Thyroid gland (tissue), 4 donors: ENCODE data around the gene CLIP1. TPM values are rescaled to one million over a fixed set of nuclear protein-coding genes. Genes with fewer than 3 reads are reported as not detected.
A peak's percentile ranks its signal among the peaks of the same experiment; 100 is the strongest.

Experiments
- DNase-seq, 2 donors: peaks; one replicate each; pipeline ENCODE4 v3.0.0-alpha.2; 2019
- H3K27ac ChIP-seq, 3 donors: fragments of 200-600 bp; sonication (generic); 1 replicate in 2 of 3; 2 replicates in 1 of 3; pipeline ENCODE4 v1.5.1; 2016 to 2019; ENCODE audit warnings: mild to moderate bottlenecking in 1 of 3, moderate library complexity in 1 of 3
- H3K27me3 ChIP-seq: fragments of 200-600 bp; sonication (generic); one replicate; pipeline ENCODE4 v1.5.1; 2019
- H3K36me3 ChIP-seq, 2 donors: fragments of 200-600 bp; sonication (generic); one replicate each; pipeline ENCODE4 v1.5.1; 2016 to 2019
- H3K4me1 ChIP-seq, 2 donors: fragments of 200-600 bp; sonication (generic); one replicate each; pipeline ENCODE4 v1.5.1; 2017 to 2019
- H3K4me3 ChIP-seq, 3 donors: fragments of 200-600 bp; sonication (generic); replicated peaks in 1 of 3; 1 replicate in 2 of 3; 2 replicates in 1 of 3; pipeline ENCODE4 v1.5.1; 2016; ENCODE audit warnings: mild to moderate bottlenecking in 1 of 3
- H3K9me3 ChIP-seq: fragments of 200-600 bp; sonication (generic); one replicate; pipeline ENCODE4 v1.5.1; 2017
- POLR2A ChIP-seq, 2 donors: fragments of 450-650 bp; IDR thresholded peaks; one replicate each; pipeline ENCODE4 v1.6.1; 2017; ENCODE audit warnings: antibody characterized with exemption in 2 of 2, mild to moderate bottlenecking in 2 of 2, moderate library complexity in 1 of 2
- WGBS, 2 donors: methylation state at CpG; one replicate each; pipeline ENCODE4 v1.1.5; 2017; 5-methylcytosine and 5-hydroxymethylcytosine counted together
- intact Hi-C: fragments of 100-400 bp; cut with DNase I; formaldehyde crosslinking; loops from one replicate; pipeline ENCODE4 v1.15.1; 2023
- total RNA-seq, 4 donors: library from RNA; depleted of rRNA; stranded (reverse); fragments of >200 nt; gene quantifications; one replicate each; pipeline ENCODE4 v1.2.3, GENCODE V29; 2016
- TF ChIP-seq, protein P1 (sequence below), 6 experiments: fragments of 200-600 bp in 3 of 6; fragments of 450-650 bp in 3 of 6; sonication (generic) in 3 of 6; IDR thresholded peaks; one replicate each; pipeline ENCODE4 v1.5.1; 2016 to 2019; ENCODE audit warnings: antibody characterized with exemption in 6 of 6, mild to moderate bottlenecking in 2 of 6, inconsistent platforms in 1 of 6, moderate library complexity in 1 of 6

CLIP1 gene
- total RNA-seq, 4 donors from 2014 or later = 118 to 189 (median 143) TPM

DNA sequence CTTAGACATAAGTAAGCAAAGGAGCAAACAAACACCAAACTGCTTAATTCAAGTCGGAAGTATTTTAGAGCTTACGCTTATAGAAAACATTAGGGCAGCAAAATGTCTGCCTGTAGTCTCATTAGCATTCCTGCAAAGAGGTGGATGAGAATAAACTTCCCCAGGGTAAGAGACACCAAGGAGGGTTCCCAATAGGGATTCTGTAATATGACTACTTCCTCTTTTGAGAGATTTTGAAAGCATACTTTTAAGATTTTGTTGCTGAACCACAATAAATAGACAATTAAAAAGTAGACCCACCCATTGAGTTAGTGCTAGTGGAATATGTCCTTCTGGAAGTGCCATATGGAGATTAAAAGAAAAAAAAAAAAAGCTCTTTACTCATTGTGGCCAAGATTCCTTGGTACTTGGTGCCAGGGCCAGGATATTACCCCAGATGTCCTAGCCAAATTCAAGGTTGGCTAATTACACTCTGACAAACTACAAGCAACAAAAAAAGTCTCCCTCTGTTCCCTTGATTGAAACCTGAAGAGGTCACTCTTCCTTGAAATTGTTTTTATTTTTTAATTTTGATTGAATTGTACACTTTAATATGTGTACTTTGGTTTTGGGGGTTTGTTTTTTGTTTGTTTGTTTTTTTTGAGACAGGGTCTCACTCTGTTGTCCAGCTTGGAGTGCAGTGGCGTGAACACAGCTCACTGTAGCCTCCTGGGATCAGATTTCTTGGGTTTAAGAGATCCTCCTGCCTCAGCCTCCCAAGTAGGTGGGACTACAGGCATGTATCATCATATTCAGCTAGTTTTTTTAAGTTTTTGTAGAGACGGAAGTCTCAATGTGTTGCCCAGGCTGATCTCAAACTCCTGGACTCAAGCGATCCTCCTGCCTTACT, 8.7 kb downstream of the CLIP1 start:
- 83 to 95% methylated on average over 5 of the region's 5 CpGs for WGBS, 2 donors
- peak; percentile 45 to 51 for DNase-seq
- Histone ChIP-seq H3K4me3 (no peak overlapping the region), H3K9me3 (no peaks in the 10 kb centered on the region), H3K27me3 (no peaks in the 10 kb centered on the region), H3K4me1 (peaks cover 24 to 40% of the 10 kb centered on the region in 2 donors), H3K27ac (peak overlapping the region; percentile 78 to 91 (median 79)), H3K36me3 (no peaks in the 10 kb centered on the region)
- TF ChIP-seq POLR2A (IDR thresholded peaks at IDR 0.05) = no peak
- TF ChIP-seq, protein P1, sequence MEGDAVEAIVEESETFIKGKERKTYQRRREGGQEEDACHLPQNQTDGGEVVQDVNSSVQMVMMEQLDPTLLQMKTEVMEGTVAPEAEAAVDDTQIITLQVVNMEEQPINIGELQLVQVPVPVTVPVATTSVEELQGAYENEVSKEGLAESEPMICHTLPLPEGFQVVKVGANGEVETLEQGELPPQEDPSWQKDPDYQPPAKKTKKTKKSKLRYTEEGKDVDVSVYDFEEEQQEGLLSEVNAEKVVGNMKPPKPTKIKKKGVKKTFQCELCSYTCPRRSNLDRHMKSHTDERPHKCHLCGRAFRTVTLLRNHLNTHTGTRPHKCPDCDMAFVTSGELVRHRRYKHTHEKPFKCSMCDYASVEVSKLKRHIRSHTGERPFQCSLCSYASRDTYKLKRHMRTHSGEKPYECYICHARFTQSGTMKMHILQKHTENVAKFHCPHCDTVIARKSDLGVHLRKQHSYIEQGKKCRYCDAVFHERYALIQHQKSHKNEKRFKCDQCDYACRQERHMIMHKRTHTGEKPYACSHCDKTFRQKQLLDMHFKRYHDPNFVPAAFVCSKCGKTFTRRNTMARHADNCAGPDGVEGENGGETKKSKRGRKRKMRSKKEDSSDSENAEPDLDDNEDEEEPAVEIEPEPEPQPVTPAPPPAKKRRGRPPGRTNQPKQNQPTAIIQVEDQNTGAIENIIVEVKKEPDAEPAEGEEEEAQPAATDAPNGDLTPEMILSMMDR (IDR thresholded peaks at IDR 0.05) = no peak
- intact Hi-C loops = no loop called here

- DNase-seq = no peak
- Histone ChIP-seq H3K27ac (peak overlapping the region; percentile 78 to 91 (median 79)), H3K27me3 (no peaks in the 10 kb centered on the region), H3K36me3 (no peaks in the 10 kb centered on the region), H3K9me3 (no peaks in the 10 kb centered on the region), H3K4me3 (no peak overlapping the region), H3K4me1 (peaks cover 24 to 35% of the 10 kb centered on the region in 2 donors)
- intact Hi-C loops = no loop called here
- 56 to 63% methylated on average over 4 of the region's 4 CpGs for WGBS, 2 donors
- TF ChIP-seq, protein P1 (IDR thresholded peaks at IDR 0.05) = no peak
- no peak for TF ChIP-seq POLR2A (IDR thresholded peaks at IDR 0.05)
These were observed 9.5 kb downstream of the CLIP1 start for GRCh38 chr12:122412851-122413433.

DNA sequence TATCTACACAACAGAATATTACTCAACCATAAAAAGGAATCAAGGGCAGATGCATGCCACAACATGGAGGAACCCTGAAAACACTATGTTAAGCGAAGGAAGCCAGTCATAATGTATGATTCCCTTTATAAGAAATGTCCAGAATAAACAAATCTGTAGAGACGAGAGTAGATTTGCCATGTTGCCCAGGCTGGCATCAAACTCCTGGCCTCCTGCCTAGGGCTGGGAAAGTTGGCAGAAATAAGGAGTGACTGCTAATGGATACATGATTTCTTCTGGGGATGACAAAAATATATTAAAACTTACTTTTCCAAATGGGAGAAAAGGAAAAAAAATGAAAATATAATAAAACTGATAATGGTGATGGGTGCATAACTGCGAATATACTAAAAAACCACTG, 10.9 kb downstream of the CLIP1 start:
- Histone ChIP-seq H3K27me3 (no peaks in the 10 kb centered on the region), H3K27ac (peak overlapping the region in 2 of 3 donors; percentile 1 to 79), H3K9me3 (no peaks in the 10 kb centered on the region), H3K4me3 (no peak overlapping the region), H3K36me3 (no peaks in the 10 kb centered on the region), H3K4me1 (peaks cover 32 to 42% of the 10 kb centered on the region in 2 donors)
- DNase-seq = no peak
- intact Hi-C loops = no loop called here
- WGBS, 2 donors = 73 to 79% methylated on average over 3 of the region's 3 CpGs
- TF ChIP-seq, protein P1 (IDR thresholded peaks at IDR 0.05) = no peak
- TF ChIP-seq POLR2A (IDR thresholded peaks at IDR 0.05) = no peak

DNA sequence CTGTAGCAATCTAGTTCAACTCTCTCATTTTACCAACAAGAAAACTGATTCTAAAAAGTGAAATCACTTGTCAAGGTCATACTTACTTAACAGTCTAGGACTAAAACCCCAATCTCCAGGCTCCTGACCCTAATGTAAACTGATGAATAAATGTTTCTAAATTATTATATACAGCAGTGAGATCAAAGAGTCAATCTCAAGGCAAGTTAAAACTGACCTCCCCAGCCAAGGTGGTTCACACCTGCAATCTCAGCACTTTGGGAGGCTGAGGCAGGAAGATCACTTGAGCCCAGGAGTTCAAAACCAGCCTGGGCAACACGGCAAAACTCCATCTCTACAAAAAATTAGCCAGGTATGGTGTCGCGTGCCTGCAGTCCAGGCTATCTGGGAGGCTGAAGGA, 15.3 kb downstream of the CLIP1 start:
- H3K27me3 ChIP-seq = no peaks in the 10 kb centered on the region
- no peak for DNase-seq
- no peak overlapping the region for H3K4me3 ChIP-seq
- WGBS, 2 donors = 87 to 93% methylated on average over 3 of the region's 3 CpGs
- TF ChIP-seq, protein P1 (IDR thresholded peaks at IDR 0.05) = no peak
- no peak for TF ChIP-seq POLR2A (IDR thresholded peaks at IDR 0.05)
- H3K9me3 ChIP-seq = no peaks in the 10 kb centered on the region
- H3K4me1 ChIP-seq = peaks cover 30 to 31% of the 10 kb centered on the region in 2 donors
- peak overlapping the region; percentile 63 to 79 (median 66) for H3K27ac ChIP-seq
- no peaks in the 10 kb centered on the region for H3K36me3 ChIP-seq
- intact Hi-C loops = no loop called here

DNA sequence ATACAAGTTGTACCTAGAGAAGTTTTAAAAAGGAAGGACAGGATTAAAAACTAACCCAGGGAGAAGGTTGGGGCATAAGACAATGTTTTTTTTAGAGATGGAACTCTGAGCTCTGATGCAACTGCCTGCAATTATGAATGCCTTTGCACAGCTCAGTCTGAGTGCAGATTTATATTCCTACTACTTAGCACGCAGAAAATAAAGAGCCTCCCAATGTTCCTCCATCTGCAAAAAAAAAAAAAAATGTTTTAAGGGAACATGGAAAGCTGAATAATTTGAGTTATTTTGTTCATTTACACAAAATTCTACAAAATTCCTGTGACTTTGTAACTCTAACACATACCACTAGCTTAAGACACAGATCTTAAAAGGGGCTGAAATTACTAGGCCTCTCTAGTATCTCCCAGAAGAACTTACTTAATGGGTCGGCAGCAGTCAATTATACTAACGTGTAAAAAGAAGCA, 15.7 kb downstream of the CLIP1 start:
- Histone ChIP-seq H3K4me3 (no peak overlapping the region), H3K4me1 (peaks cover 29 to 30% of the 10 kb centered on the region in 2 donors), H3K36me3 (no peaks in the 10 kb centered on the region), H3K27ac (peak overlapping the region; percentile 63 to 79 (median 66)), H3K27me3 (no peaks in the 10 kb centered on the region), H3K9me3 (no peaks in the 10 kb centered on the region)
- TF ChIP-seq, protein P1 (IDR thresholded peaks at IDR 0.05) = no peak
- no peak for TF ChIP-seq POLR2A (IDR thresholded peaks at IDR 0.05)
- WGBS, 2 donors = 55 to 69% methylated on average over 3 of the region's 3 CpGs
- no peak for DNase-seq
- intact Hi-C loops = no loop called here
